ENCODE data around the gene STK36. TPM values are rescaled to one million over a fixed set of nuclear protein-coding genes. Genes with fewer than 3 reads are reported as not detected.

Gene STK36
- polyA plus RNA-seq, 2 of the 4 experiments (the other 2 are of a cell fraction) = 20.6 to 29.9 TPM

GRCh38 chr2:218734190-218734975 lies 62.5 kb downstream of the STK36 start:
- ChIA-PET CTCF (interaction anchor here (1.6 kb wide), 1 partner anchor 114 kb away, joined by 10 read pairs; no protein-coding TSS in a partner anchor), POLR2A (no interaction called here)
- Histone ChIP-seq H3K9me3 (no peaks in the 10 kb centered on the region), H3K4me2 (peak overlapping the region; percentile 21; the same call in 1 of the 3 replicates), H3K27ac (peak overlapping the region in 1 of 2 experiments; percentile 31; a peak in 1 of 6 replicates), H3K4me3 (no peak overlapping the region), H3K4me1 (peaks cover 39% of the 10 kb centered on the region)
- TF ChIP-seq MAFK (IDR thresholded peaks at IDR 0.05; ENCODE audit: partially characterized antibody) (no peak), CTCF (IDR thresholded peaks at IDR 0.05) (no peak), FOXS1 (CRISPR knock-in tag; IDR thresholded peaks at IDR 0.05) (no peak), TFCP2L1 (CRISPR knock-in tag; IDR thresholded peaks at IDR 0.05) (no peak), CHD2 (IDR thresholded peaks at IDR 0.05; ENCODE audit: low read length, partially characterized antibody) (no peak), RAD21 (conservative IDR thresholded peaks at IDR 0.05 in 1 of 2, IDR thresholded peaks at IDR 0.05 in 1 of 2) (no peak), ZFP36 (IDR thresholded peaks at IDR 0.05; ENCODE audit: borderline replicate concordance, partially characterized antibody) (no peak), ATOH8 (CRISPR knock-in tag; IDR thresholded peaks at IDR 0.05; ENCODE audit: low read depth) (no peak), PBX3 (IDR thresholded peaks at IDR 0.05) (no peak), SREBF2 (IDR thresholded peaks at IDR 0.05) (no peak), REST (IDR thresholded peaks at IDR 0.05) (no peak)
- 91% methylated on average over 8 of the region's 8 CpGs for WGBS (ENCODE audit: missing lambda C conversion rate)
- ATAC-seq (no peak), DNase-seq (ENCODE audit: low read depth in 1 of 2, low spot score in 1 of 2) (no peak), FAIRE-seq (no peak)

- no peak for DNase-seq (ENCODE audit: low read depth in 1 of 2, low spot score in 1 of 2)
- ChIA-PET CTCF (interaction anchor here (0.9 to 2.6 kb wide), 4 partner anchors 9 to 111 kb away, joined by 3 to 9 read pairs (median 6); no protein-coding TSS in a partner anchor), POLR2A (no interaction called here)
- Histone ChIP-seq H3K4me2 (no peak overlapping the region), H3K9me3 (no peaks in the 10 kb centered on the region), H3K27ac (no peak overlapping the region), H3K4me3 (no peak overlapping the region), H3K4me1 (peaks cover 29% of the 10 kb centered on the region)
- FAIRE-seq = no peak
- TF ChIP-seq MAFK (IDR thresholded peaks at IDR 0.05; ENCODE audit: partially characterized antibody) (no peak), CHD4 (IDR thresholded peaks at IDR 0.05; ENCODE audit: borderline replicate concordance) (no peak), CHD2 (IDR thresholded peaks at IDR 0.05; ENCODE audit: low read length, partially characterized antibody) (no peak), JUN (IDR thresholded peaks at IDR 0.05) (no peak), PBX3 (IDR thresholded peaks at IDR 0.05) (no peak), NFE2L2 (conservative IDR thresholded peaks at IDR 0.05; ENCODE audit: low read length) (no peak), ZFP36 (IDR thresholded peaks at IDR 0.05; ENCODE audit: borderline replicate concordance, partially characterized antibody) (no peak), RARB (CRISPR knock-in tag; IDR thresholded peaks at IDR 0.05) (no peak), GATA3 (IDR thresholded peaks at IDR 0.05; ENCODE audit: borderline replicate concordance) (no peak), ZSCAN20 (CRISPR knock-in tag; IDR thresholded peaks at IDR 0.05) (no peak), HOXB13 (CRISPR knock-in tag; IDR thresholded peaks at IDR 0.05; ENCODE audit: low read depth) (no peak), BCL3 (IDR thresholded peaks at IDR 0.05) (no peak), KDM5A (IDR thresholded peaks at IDR 0.05) (no peak), MAZ (IDR thresholded peaks at IDR 0.05; ENCODE audit: borderline replicate concordance, low read depth, low read length) (no peak), MAX (IDR thresholded peaks at IDR 0.05) (no peak), FOSL2 (IDR thresholded peaks at IDR 0.05) (no peak), FOSL2 (CRISPR knock-in tag; IDR thresholded peaks at IDR 0.05) (no peak), RAD21 (conservative IDR thresholded peaks at IDR 0.05 in 1 of 2, IDR thresholded peaks at IDR 0.05 in 1 of 2) (no peak), RFX5 (IDR thresholded peaks at IDR 0.05) (no peak), FOSB (CRISPR knock-in tag; IDR thresholded peaks at IDR 0.05) (no peak)
- ATAC-seq = no peak
- 71% methylated on average over 2 of the region's 2 CpGs for WGBS (ENCODE audit: missing lambda C conversion rate)
Observed at GRCh38 chr2:218736531-218736930, 64.6 kb downstream of the STK36 start.
